Activated CD4-positive, alpha-beta T cell treated with anti-CD3 and anti-CD28 coated beads, Interleukin-2, amount 50 U/mL, for 24 hours (primary cell): Measurements from ENCODE around the gene RTCA.
"Not testable (repeated sequence)": the region's sequence is repeated elsewhere in the genome, so short reads cannot be mapped to it uniquely, and the experiment has no call there.

Source experiments
- DNase-seq, 2 donors: peaks; one replicate each; pipeline ENCODE4 v3.0.0-alpha.2; 2020; ENCODE audit warnings: low read depth in 1 of 2, low spot score in 1 of 2

RTCA gene

DNA sequence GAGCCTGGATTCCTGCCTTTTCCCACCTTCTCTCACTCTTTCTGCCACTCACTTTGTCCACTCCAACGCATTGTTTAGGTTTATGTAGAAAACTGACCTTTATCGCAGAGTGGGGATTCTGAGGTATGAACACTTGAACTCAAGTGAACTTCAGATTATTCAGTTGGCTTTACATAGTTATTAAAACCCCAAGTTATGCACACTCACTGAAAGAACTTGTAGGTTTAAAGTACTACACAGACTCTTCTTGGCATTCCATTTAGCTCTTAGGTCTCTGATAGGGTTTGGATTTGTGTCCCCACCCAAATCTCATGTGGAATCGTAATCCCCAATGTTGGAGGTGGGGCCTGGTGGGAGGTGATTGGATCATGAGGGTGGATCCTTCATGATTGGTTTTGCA, 39.9 kb downstream of the RTCA start:
- no peak for DNase-seq

DNA sequence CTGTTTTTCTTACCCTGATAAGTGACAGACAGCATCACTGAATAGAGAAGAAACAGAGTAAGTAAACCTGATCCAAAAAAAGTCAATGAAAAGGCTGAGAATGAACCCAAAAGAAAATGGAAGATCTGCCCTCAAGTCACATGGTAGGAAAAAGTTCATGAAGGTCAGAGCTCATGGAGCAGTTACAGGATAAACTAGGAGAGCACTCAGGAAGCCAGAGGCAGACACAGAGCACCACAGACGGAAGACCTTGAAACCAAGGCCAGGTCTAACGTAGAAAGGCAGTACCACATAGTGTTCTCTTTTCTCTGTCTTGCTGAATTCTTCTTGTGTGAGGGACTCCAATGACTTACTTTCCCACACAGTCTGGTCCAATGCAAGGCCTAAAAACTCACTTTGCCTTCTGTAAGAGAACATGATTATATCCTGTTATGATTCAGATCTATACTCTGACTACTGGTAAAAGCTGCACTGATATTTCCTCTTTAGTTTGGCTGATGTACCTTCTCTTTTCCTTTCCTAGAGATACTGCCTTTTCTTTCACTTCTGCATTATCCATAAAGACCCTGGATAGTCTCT, 40.8 kb downstream of the RTCA start:
- no peak for DNase-seq

DNA sequence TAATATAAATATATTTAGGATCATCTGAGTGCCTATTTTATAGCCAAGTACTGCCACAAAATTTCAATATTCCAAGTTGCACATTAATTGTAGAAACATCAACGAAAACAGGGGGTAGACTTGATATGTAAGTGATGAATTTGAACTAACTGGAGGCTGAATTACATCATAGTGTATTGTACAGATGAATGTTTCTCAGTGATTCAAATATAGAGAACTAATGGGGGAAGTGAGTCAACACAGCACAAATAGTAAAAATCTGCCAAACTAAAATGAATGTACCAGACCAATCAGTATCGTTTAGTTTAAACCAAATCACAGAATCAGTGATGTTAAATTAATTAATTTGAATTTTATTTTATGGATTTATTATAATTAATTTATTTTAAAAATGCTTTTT, 42.8 kb downstream of the RTCA start:
- DNase-seq = no peak

DNA sequence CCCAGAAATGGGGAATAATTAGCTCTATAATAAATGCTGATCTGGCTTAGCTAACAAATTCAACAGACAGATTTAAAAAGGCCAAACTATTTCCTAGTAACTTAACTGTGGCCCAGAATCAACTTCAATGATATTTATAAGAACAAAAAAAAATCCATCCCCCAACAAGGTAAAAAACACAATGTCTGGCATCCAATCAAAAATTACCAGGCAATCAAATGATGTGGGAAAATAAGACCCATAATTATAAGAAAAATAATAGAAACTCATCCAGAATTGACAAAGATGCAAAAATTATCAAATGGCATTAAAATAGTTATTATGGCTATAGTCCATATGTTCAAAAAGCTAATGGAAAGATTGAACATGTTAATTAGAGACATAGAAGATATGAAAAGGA, 43.8 kb downstream of the RTCA start:
- no peak for DNase-seq

DNA sequence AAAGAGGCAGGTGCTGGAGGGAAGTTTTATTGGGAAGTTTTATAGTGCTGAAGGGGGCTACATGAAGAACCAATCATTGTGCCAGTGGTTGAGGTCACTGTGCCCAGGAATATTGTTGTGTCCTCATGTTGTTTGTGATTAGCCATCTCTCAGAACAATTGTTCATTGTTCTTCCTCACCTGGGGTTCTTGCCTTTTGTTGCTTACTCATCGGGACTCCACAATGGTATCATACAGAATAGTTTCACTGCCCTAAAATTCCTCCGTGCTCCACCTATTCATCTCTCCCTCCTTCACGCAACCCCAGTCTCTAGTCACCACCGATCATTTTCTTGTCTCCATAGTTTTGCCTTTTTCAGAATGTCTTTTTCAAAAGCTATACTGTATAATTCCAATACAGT, 47.4 kb downstream of the RTCA start:
- no peak for DNase-seq

DNA sequence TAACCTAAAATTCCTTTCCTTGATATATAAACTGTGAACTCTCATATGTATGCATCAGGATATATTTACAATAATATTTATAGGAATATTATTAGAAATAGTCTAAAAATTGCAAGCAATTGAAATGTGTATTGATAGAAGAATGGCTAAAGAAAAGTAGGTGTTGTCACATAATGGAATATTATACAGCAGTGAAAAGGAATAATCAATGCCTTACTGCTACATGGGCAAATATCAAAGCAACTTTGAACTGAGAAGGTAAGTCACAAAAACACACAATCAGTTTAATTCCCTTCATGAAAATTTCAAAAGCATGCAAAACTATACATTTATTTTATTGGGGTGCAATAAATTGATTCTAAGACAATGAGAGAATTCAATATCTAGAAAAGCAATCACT, 50.6 kb downstream of the RTCA start:
- no peak for DNase-seq

DNA sequence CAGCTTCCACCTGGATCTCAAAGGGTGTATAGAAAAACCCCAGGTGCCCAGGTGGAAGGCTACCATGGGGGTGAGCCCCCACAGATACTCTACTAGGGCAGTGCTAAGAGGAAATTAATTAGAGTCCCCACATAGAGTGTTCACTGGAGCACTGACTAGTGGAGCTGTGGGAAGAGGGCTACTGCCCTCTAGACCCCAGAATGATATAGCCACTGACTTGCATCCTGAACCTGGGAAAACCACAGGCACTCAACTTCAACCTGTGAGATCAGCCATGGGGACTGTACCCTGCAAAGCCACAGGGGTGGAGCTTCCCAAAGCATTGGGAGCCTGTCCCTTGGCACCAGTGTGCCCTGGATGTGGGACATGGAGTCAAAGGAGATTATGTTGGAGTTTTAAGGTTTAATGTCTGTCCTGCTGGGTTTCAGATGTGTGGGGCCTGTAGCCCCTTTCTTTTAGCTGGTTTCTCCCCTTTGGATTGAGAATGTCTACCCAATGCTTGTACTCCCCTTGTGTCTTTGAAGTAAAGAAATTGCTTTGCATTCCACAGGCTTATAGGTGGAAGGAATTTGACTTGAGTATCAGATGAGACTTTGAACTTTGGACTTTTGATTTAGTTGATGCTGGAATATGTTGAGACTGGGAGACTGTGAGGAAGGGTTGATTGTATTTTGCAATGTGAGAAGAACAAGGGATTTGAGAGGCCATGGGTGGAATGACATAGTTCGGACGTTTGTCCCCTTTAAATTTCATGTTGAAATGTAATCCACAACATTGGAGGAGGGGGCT, 54.5 kb downstream of the RTCA start:
- DNase-seq = no peak

DNA sequence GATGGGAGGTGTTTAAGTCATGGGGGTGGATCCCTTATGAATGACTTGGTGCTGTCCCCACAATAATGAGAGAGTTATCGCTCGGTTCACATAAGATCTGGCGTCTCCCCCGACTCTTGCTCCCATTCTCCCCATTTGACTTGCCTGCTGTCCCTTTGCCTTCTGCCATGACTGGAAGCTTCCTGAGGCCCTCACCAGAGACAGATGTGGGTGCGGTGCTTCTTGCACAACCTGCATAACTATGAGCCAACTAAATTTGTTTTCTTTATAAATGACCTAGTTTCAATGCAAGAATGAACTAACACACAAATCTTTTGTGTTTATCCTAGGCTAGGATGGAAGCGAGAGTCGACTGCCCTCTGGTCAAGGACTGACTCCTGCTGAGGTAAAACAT, 55.1 kb downstream of the RTCA start:
- no peak for DNase-seq

DNA sequence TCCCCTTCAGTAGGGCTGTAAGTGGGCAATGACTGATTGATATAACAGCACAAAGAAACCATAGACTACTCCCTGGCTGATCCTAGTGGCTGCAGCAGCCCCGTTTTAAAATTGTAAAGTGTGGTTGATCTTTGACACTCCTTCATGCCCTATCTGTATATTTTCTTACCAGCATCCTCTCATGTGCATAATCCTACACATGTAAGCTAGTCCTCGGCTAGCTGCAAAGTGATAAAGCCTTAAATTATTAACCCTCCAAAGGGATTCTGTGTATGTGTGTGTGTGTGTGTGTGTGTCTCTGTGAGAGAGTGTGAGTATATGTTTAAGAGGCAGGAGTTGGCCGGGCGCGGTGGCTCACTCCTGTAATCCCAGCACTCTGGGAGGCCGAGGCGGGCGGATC, 55.5 kb downstream of the RTCA start:
- no peak for DNase-seq

DNA sequence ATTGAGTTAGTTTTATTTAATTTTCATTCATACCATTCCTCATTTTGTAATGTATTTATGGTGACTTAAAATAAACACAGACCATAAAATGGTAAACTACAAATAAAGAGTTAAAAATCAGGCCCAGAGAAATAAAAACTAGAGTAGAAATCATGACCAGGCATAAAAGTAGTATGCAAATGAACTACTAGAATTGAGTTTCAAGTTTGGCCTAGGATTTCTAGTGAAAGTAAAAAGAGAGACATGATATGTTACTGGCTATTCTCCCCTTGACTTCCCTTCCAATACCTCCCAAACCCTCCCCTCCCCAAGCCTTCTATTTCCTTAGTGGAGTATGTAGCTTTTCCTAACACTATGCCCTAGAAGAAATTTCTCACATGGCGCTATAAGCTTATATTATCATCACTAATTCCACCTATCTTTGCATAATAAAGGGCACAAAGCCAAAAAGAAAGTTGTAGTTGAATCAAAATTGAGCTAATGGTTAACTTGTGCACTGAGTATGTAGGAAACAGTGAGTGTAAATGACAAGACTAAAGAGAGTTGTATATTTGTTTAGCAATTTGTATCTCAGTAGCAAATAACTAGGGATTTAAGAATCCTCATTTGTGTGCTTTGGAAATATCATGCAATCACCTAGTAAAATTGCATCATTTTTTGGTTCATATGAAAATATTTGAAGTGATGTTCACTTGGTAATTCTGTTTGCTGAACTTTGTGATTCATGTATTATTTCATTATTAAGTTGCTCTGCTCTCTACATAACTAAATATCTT, 56.6 kb downstream of the RTCA start:
- no peak for DNase-seq

DNA sequence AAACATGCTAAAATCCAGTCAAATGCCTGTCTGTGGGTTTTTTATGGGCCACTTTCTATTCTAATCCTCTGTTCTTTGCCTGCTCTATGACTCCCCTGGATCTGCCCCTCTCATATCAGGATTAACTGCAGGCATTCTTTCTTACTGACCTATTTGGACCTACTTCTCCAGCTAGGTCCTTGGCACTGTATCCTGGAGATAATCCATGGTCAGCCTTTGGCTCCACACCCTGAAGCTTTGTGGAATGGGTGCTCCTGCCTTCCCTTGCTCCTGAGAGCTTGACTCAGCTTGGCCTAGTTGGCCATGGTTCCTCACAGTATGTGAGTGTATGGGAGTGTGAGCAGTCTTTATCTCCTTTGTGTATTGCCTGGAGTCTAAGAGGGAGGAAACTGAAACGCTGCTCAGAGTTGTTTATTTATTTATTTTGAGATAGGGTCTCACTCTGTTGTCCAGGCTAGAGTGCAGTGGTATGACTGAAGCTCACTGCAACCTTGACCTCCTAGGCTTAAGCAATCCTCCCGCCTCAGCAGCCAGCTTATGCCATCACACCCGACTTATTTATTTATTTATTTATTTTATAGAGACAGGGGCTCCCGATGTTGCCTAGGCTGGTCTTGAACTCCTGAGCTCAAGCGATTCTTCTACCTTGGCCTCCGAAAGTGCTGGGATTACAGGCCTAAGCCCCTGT, 57.5 kb downstream of the RTCA start:
- DNase-seq = no peak

DNA sequence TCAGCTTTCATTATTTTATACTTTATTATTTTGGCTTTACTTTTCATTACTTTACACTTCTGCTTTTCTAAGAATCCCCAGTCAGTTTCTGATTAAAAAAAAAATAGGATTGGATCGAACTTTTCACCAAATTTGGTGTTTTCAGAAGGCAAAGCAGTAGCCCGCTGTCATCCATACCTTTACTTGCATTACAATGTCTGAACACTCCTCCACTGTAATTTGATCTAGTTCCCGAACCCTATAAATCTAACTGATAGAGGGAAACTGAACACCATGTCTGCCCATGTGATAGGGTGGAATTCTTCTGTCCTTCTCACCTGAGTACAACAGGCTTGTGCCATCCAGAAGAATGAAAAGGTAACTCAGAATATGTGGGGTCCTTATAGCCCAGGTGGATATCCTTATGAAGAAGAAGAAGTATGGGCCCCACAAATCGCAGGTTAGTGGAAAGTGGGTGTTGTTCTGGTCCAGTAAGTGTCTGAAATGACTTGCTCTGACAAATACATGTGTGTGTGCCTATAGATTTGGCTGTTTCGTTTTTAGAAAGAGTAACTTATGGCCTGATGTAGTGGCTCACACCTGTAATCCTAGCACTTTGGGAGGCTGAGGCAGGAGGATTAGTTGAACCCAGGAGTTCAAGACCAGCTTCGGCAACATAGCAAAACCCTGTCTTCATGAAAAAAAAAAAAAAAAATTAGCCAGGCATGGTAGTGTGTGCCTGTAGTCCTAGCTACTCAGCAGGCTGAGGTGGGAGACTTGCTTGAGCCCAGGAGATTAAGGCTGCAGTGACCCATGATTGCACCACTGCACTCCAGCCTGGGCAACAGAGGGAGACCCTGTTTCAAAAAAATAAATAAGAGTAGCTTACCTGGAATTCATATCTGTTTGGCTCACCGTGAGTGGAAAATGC, 59.7 kb downstream of the RTCA start:
- DNase-seq = no peak

DNA sequence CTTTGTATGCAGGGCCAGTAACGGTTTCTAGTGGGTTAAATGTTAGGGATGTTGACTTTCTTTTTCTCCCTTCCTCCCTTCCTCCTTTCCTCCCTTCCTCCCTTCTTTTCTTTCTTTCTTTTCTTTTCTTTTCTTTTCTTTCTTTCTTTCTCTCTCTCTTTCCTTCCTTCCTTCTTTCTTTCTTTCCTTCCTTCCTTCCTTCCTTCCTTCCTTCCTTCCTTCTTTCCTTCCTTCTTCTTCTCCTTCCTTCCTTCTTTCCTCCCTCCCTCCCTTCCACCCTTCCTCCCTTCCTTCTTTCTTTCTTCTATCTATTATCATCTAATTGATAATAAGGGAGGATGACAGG, 60.3 kb downstream of the RTCA start:
- DNase-seq = not testable (repeated sequence)

DNA sequence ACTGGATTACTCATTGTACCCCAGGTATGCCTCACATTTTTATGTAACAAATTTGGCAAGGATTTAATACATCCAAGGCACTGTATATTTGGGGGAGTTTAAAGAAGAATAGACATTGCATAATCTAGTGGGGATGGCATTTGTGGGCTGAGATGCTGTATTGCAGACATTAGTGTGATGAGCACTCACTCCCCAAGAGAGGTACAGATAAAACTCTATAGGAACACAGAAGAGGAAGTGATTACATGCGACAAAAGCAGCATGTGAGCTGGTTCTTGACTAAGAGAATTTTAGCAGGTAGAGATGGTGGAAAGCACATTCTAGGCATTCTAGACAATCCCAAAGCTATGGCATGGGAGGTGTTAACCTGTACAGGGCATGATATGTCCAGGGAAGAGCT, 62.1 kb downstream of the RTCA start:
- DNase-seq = no peak

DNA sequence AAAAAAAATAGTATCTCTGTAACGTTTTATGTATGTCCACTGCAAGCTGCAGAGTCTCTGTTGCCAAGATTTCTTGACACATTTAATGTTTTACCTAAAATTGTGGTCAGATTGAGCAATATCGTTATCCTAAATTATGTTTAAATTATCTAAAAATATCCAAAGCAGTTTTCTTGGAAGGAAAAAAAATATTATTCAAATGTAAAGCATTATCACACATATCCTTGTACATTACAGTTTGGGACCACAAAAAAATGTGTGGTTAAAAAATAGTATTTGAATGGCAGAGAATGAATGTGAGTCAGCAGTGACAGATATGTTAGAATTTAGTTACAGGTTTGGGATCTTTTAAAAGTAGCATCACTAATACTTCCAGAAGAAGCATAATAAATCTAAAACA, 65.1 kb downstream of the RTCA start:
- not testable (repeated sequence) for DNase-seq

DNA sequence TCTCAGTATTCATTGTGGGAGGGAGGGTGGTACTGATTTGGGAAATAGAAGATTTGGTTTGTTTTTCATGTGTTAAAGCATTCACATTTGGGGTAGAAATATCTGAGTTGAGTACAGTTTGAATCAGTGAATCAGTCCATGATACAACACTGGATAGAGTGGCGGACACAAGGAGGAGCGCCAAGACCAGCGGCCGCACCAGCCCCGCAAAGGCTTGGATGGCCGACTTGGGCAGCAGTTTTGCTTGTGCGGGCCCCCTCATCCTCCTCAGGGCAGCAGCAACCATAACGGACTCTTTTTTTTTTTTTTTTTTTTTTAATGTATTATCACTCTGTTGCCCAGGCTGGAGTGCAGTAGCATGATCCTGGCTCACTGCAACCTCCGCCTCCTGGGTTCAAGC, 66.3 kb downstream of the RTCA start:
- DNase-seq = no peak

DNA sequence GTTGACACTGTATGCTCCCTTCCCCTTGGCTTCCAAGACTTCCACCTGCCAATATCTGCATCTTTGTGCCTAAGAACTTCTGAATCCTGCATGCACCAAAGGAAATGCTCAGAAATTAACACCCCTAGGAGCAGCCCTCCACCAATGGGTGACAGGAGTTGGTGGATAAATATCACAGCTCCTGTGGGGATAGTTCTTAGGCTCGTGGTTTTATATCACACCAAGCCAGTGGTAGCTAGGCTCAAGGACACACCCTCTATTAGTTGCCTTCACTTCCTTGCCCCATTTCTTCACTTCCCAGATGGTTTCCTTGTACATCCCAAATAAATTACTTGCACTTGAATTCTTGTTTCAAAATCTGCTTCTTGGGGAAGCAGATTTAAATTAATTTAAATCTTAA, 69.4 kb downstream of the RTCA start:
- no peak for DNase-seq

DNA sequence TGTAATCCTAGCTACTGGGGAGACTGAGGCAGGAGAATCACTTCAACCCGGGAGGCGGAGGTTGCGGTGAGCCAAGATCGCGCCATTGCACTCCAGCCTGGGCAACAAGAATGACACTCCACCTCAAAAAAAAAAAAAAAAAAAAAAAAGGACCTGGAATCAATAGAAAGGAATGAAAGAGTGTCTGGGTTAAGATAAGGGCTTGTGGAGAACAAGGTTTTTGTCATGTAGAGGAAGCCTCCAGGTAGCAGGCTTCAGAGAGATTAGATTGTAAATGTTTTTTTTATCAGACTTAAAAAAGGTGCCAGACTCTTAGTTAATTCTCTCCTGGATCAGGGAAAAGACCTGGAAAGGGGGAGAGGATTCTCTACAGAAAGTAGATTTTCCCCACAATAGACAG, 71.9 kb downstream of the RTCA start:
- not testable (repeated sequence) for DNase-seq

DNA sequence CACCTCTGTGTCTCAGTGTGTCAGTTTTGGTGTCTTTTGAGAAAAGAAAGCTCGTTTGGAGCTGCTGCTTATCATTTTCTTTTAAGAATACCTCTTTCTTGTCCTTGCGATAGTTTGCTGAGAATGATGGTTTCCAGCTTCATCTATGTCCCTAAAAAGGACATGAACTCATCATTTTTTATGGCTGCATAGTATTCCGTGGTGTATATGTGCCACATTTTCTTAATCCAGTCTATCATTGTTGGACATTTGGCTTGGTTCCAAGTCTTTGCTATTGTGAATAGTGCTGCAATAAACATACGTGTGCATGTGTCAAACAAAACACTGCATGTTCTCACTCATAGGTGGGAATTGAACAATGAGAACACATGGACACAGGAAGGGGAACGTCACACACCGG, 73.7 kb downstream of the RTCA start:
- not testable (repeated sequence) for DNase-seq

DNA sequence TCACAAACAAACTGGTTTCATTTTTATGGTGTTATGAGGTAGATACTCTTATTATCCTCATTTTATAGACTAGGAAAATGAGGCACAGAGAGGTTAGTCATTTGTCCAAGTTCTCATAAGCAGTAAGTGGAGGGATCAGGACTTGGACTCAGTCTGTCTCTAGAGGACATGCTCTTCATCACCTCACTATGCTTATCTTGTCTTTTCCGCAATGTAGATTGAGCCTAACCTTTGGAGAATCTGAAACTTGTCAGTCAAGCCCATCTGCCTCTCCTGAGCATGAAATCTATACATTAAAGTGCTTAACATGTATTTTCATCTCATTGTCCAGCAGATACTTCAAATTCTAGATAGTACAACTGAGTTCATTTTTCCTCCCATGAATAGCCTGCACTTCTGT, 74.5 kb downstream of the RTCA start:
- DNase-seq = no peak

DNA sequence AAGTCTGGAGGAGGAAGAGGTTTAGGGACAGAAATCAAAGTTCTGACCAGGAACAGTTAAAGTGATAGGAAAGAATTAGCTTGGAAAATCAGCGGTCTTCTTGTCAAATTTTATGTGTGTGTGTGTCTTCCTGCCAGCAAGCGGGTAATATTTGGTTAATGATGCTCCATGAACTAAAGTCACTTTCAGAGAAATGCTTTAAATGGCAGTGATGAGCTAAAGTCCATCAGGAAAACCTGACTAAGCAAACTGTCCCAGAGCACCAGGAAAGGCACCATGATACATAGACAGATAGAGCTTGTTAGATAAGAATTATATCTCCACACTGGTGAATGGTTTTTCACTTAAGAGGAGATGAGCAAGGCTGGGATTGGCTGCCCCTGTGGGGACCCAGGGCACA, 76.3 kb downstream of the RTCA start:
- no peak for DNase-seq
